K562 (cell line): ENCODE results near the gene NARF. TPM values are rescaled to one million over a fixed set of nuclear protein-coding genes. Genes with fewer than 3 reads are reported as not detected.

Source experiments
- BMI1 ChIP-seq: fragments of 150-350 bp; IDR thresholded peaks from 2 replicates; pipeline ENCODE4 v1.6.1; 2014; ENCODE audit warnings: low read length
- CBX1 ChIP-seq: sonication (generic); IDR thresholded peaks from 2 replicates; pipeline ENCODE4 v1.6.1; 2016; ENCODE audit warnings: antibody characterized with exemption, low read depth, mild to moderate bottlenecking
- CTBP1 ChIP-seq: fragments of 450-650 bp; IDR thresholded peaks from 2 replicates; pipeline ENCODE4 v1.6.1; 2016; ENCODE audit warnings: borderline replicate concordance
- DPF2 ChIP-seq: fragments of 450-650 bp; IDR thresholded peaks from 2 replicates; pipeline ENCODE4 v1.6.1; 2016
- GATA2 ChIP-seq: sonication (generic); formaldehyde crosslinking; IDR thresholded peaks from 2 replicates; pipeline ENCODE4 v1.4.0; 2020; ENCODE audit warnings: mild to moderate bottlenecking, missing genetic modification reagents
- KHSRP ChIP-seq: fragments of 450-650 bp; IDR thresholded peaks from 2 replicates; pipeline ENCODE4 v1.6.1; 2017
- KLF13 ChIP-seq: fragments of 450-650 bp; IDR thresholded peaks from 2 replicates; pipeline ENCODE4 v1.6.1; 2016; ENCODE audit warnings: missing genetic modification characterization, low read depth, mild to moderate bottlenecking, missing compliant biosample characterization, moderate library complexity, borderline replicate concordance
- LARP7 ChIP-seq: fragments of 450-650 bp; IDR thresholded peaks from 2 replicates; pipeline ENCODE4 v1.6.1; 2016
- MEF2D ChIP-seq: conservative IDR thresholded peaks from 2 replicates; pipeline ENCODE4 v1.6.1; 2016; ENCODE audit warnings: low read depth, missing genetic modification characterization, missing compliant biosample characterization
- NELFE ChIP-seq: IDR thresholded peaks from 2 replicates; pipeline ENCODE4 v1.6.1; 2011; ENCODE audit warnings: mild to moderate bottlenecking; ENCODE audit not compliant: insufficient read depth, insufficient read length
- NFE2 ChIP-seq: IDR thresholded peaks from 2 replicates; pipeline ENCODE4 v1.6.1; 2014; ENCODE audit warnings: antibody characterized with exemption, low read depth
- PTRF ChIP-seq: fragments of 450-650 bp; IDR thresholded peaks from 2 replicates; pipeline ENCODE4 v1.6.1; 2016; ENCODE audit warnings: mild to moderate bottlenecking, missing genetic modification characterization, missing compliant biosample characterization
- SMAD1 ChIP-seq: fragments of 150-350 bp; IDR thresholded peaks from 2 replicates; pipeline ENCODE4 v1.6.1; 2014; ENCODE audit warnings: low read length, low read depth; ENCODE audit not compliant: partially characterized antibody
- SMARCA5 ChIP-seq: fragments of 450-650 bp; IDR thresholded peaks from 2 replicates; pipeline ENCODE4 v1.6.1; 2016
- SPI1 ChIP-seq: IDR thresholded peaks from 2 replicates; pipeline ENCODE4 v1.6.1; 2011; ENCODE audit warnings: low read depth, low read length, control low read depth, borderline replicate concordance
- SRSF7 ChIP-seq: fragments of 200-400 bp; formaldehyde crosslinking; optimal IDR thresholded peaks from 2 replicates; pipeline ENCODE3; 2017; ENCODE audit warnings: mild to moderate bottlenecking, low read depth, low read length
- TCF7L2 ChIP-seq: fragments of 150-350 bp; IDR thresholded peaks from 2 replicates; pipeline ENCODE4 v1.6.1; 2016; ENCODE audit warnings: low read depth, mild to moderate bottlenecking, low read length, moderate library complexity
- TCFL5 ChIP-seq: fragments of 250-450 bp; sonication (Bioruptor Pico); conservative IDR thresholded peaks from 2 replicates; pipeline ENCODE4 v1.6.1; 2021; ENCODE audit warnings: mild to moderate bottlenecking, moderate library complexity, matching md5 sums
- XRCC5 ChIP-seq: fragments of 200-400 bp; formaldehyde crosslinking; IDR thresholded peaks from 2 replicates; pipeline ENCODE4 v1.6.1; 2017; ENCODE audit warnings: low read depth, mild to moderate bottlenecking, low read length
- ZNF785 ChIP-seq: fragments of 250-450 bp; sonication (Bioruptor Pico); IDR thresholded peaks from 2 replicates; pipeline ENCODE4 v1.4.0; 2020; ENCODE audit warnings: mild to moderate bottlenecking
- polyA plus RNA-seq, 8 experiments: library from polyadenylated mRNA; depleted of rRNA in 4 of 8; stranded (reverse) in 5 of 8; unstranded in 3 of 8; fragments of >200 nt; fragmentation: Nextera tagmentation in 2 of 8; fragmentation: Illumina TruSeq in 1 of 8; extraction: Ambion mirVana in 2 of 8; extraction: Trizol in 1 of 8; gene quantifications; 2 replicates each; pipeline versions ENCODE4 v1.2.1 to v1.2.3, GENCODE V29; 2011 to 2014; ENCODE audit warnings: inconsistent platforms in 1 of 8, missing spikeins in 1 of 8
- total RNA-seq, 7 experiments: library from RNA; depleted of rRNA in 6 of 7; stranded (reverse); fragments of >200 nt in 6 of 7; fragmentation: Illumina TruSeq in 2 of 7; extraction: Trizol in 2 of 7; gene quantifications; 2 replicates each; pipeline versions ENCODE4 v1.2.1 to v1.2.3, GENCODE V29; 2011 to 2021; ENCODE audit warnings: low replicate concordance in 1 of 7
- TF ChIP-seq, protein P1 (sequence below): fragments of 450-650 bp; IDR thresholded peaks from 2 replicates; pipeline ENCODE4 v1.6.1; 2017; ENCODE audit warnings: antibody characterized with exemption
- TF ChIP-seq, protein P2 (sequence below): fragments of 250-450 bp; sonication (Bioruptor Pico); IDR thresholded peaks from 2 replicates; pipeline ENCODE4 v1.4.0; 2020
- TF ChIP-seq, protein P3 (sequence below), 3 experiments: IDR thresholded peaks in 2 of 3; conservative IDR thresholded peaks in 1 of 3; 2 replicates each; pipeline ENCODE4 v1.5.1; 2011 to 2012; ENCODE audit warnings: low read length in 3 of 3, mild to moderate bottlenecking in 3 of 3, control low read depth in 2 of 3, improper control_type of control experiment in 1 of 3, inconsistent platforms in 1 of 3, low read depth in 1 of 3, mixed read lengths in 1 of 3, moderate library complexity in 1 of 3; ENCODE audit not compliant: insufficient read depth in 2 of 3
- TF ChIP-seq, protein P4 (sequence below): fragments of 250-450 bp; sonication (Bioruptor Pico); IDR thresholded peaks from 2 replicates; pipeline ENCODE4 v1.5.0; 2020; ENCODE audit warnings: mild to moderate bottlenecking, borderline replicate concordance

NARF gene
- total and polyA plus RNA-seq, 9 of the 15 experiments (the other 6 are each of a cell fraction or from before 2014, with no cell fraction given) = 60.4 to 423 (median 132) TPM

DNA sequence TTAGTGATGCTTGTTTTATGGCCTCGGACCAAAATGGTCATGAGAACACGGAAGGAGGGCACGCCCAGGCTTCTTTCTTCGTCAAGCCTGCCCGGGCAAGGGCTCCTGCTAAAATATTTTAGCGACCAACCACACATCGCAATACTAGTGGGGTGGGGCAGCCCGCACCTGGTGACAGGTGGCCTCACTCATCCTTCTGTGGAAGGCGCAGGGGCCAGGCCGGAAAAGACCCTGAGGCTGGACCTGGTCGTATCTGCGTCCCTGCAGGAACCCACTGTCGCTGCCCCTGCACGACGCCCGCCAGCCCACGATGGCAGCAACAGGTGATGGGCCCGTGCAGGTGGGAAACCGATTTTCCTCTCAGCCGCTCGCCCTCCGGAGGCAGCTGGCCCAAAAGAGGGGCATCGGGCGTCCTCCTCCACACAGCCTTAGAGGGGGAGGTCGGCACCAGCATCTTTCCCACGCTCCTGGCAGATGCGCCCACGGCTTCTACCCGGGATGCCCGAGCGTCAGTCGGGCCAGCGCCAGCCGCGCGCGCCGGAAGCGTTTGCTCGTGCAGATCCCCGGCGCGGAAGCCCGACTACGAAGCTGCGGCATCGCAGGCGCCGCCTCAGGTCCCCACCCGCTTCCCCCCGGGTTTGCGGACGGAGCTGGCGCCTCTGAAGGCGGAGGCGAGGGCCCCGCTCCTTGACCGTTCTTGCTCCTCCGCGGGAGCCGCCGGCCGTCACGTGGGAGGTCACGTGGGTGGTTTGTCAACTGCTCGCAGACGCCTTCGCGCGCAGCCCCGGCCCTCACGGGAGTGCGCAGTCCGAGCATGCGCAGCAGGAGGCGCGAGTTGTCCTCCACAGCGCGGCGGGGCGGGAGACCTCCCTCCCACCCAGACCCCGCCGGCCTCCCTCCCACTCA lies 38.2 kb downstream of the NARF start (continued):
- TF ChIP-seq, protein P1, sequence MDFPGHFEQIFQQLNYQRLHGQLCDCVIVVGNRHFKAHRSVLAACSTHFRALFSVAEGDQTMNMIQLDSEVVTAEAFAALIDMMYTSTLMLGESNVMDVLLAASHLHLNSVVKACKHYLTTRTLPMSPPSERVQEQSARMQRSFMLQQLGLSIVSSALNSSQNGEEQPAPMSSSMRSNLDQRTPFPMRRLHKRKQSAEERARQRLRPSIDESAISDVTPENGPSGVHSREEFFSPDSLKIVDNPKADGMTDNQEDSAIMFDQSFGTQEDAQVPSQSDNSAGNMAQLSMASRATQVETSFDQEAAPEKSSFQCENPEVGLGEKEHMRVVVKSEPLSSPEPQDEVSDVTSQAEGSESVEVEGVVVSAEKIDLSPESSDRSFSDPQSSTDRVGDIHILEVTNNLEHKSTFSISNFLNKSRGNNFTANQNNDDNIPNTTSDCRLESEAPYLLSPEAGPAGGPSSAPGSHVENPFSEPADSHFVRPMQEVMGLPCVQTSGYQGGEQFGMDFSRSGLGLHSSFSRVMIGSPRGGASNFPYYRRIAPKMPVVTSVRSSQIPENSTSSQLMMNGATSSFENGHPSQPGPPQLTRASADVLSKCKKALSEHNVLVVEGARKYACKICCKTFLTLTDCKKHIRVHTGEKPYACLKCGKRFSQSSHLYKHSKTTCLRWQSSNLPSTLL = no peak
- no peak for TF ChIP-seq GATA2 (CRISPR knock-in tag)
- no peak for TF ChIP-seq SPI1
- TF ChIP-seq MEF2D (tag) = no peak
- TF ChIP-seq ZNF785 (CRISPR knock-in tag) = no peak
- TF ChIP-seq KHSRP = no peak
- TF ChIP-seq SRSF7 = no peak
- TF ChIP-seq, protein P2, sequence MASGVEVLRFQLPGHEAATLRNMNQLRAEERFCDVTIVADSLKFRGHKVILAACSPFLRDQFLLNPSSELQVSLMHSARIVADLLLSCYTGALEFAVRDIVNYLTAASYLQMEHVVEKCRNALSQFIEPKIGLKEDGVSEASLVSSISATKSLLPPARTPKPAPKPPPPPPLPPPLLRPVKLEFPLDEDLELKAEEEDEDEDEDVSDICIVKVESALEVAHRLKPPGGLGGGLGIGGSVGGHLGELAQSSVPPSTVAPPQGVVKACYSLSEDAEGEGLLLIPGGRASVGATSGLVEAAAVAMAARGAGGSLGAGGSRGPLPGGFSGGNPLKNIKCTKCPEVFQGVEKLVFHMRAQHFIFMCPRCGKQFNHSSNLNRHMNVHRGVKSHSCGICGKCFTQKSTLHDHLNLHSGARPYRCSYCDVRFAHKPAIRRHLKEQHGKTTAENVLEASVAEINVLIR (CRISPR knock-in tag) = no peak
- TF ChIP-seq, protein P3, sequence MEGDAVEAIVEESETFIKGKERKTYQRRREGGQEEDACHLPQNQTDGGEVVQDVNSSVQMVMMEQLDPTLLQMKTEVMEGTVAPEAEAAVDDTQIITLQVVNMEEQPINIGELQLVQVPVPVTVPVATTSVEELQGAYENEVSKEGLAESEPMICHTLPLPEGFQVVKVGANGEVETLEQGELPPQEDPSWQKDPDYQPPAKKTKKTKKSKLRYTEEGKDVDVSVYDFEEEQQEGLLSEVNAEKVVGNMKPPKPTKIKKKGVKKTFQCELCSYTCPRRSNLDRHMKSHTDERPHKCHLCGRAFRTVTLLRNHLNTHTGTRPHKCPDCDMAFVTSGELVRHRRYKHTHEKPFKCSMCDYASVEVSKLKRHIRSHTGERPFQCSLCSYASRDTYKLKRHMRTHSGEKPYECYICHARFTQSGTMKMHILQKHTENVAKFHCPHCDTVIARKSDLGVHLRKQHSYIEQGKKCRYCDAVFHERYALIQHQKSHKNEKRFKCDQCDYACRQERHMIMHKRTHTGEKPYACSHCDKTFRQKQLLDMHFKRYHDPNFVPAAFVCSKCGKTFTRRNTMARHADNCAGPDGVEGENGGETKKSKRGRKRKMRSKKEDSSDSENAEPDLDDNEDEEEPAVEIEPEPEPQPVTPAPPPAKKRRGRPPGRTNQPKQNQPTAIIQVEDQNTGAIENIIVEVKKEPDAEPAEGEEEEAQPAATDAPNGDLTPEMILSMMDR (IDR thresholded peaks at IDR 0.05 in 2 of 3, conservative IDR thresholded peaks at IDR 0.05 in 1 of 3; ENCODE audit: insufficient read depth in 2 of 3, low read depth in 1 of 3, low read length in 3 of 3) = no peak
- no peak for TF ChIP-seq TCF7L2
- no peak for TF ChIP-seq XRCC5
- no peak for TF ChIP-seq TCFL5
- TF ChIP-seq, protein P4, sequence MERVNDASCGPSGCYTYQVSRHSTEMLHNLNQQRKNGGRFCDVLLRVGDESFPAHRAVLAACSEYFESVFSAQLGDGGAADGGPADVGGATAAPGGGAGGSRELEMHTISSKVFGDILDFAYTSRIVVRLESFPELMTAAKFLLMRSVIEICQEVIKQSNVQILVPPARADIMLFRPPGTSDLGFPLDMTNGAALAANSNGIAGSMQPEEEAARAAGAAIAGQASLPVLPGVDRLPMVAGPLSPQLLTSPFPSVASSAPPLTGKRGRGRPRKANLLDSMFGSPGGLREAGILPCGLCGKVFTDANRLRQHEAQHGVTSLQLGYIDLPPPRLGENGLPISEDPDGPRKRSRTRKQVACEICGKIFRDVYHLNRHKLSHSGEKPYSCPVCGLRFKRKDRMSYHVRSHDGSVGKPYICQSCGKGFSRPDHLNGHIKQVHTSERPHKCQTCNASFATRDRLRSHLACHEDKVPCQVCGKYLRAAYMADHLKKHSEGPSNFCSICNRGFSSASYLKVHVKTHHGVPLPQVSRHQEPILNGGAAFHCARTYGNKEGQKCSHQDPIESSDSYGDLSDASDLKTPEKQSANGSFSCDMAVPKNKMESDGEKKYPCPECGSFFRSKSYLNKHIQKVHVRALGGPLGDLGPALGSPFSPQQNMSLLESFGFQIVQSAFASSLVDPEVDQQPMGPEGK (CRISPR knock-in tag) = no peak
- peak; percentile 59 for TF ChIP-seq CTBP1
- TF ChIP-seq NFE2 = no peak
- peak; percentile 66; the same call in 1 of the 2 replicates for TF ChIP-seq CBX1
- TF ChIP-seq PTRF (tag) = no peak
- no peak for TF ChIP-seq SMAD1
- TF ChIP-seq NELFE = no peak
- TF ChIP-seq DPF2 = no peak
- TF ChIP-seq SMARCA5 = no peak
- TF ChIP-seq LARP7 = no peak
- no peak for TF ChIP-seq KLF13 (tag)
- TF ChIP-seq BMI1 = no peak
